Neuronal stem cell (in vitro differentiated cells): Measurements from ENCODE around the gene GIPC2.
"Not testable (repeated sequence)": the region's sequence is repeated elsewhere in the genome, so short reads cannot be mapped to it uniquely, and the experiment has no call there.

Source experiments
- DNase-seq: peaks from one replicate; pipeline ENCODE4 v3.0.0-alpha.2; 2013; ENCODE audit warnings: low spot score
- H2AFZ ChIP-seq: one replicate; pipeline ENCODE4 v1.6.1; 2013; ENCODE audit warnings: mild to moderate bottlenecking, low read length, inconsistent platforms
- H2AK5ac ChIP-seq: 2 replicates; pipeline ENCODE4 v1.6.1; 2013; ENCODE audit warnings: low read depth, mild to moderate bottlenecking, inconsistent platforms, low read length, moderate library complexity, mixed read lengths
- H2BK120ac ChIP-seq: 2 replicates; pipeline ENCODE4 v1.6.1; 2013; ENCODE audit warnings: low read depth, mild to moderate bottlenecking, inconsistent platforms, low read length, moderate library complexity, mixed read lengths
- H2BK12ac ChIP-seq: one replicate; pipeline ENCODE4 v1.6.1; 2013; ENCODE audit warnings: low read length, inconsistent platforms
- H2BK15ac ChIP-seq: 2 replicates; pipeline ENCODE4 v1.6.1; 2013; ENCODE audit warnings: mild to moderate bottlenecking, low read length, inconsistent platforms, mixed read lengths
- H2BK5ac ChIP-seq: one replicate; pipeline ENCODE4 v1.6.1; 2013; ENCODE audit warnings: inconsistent platforms, mild to moderate bottlenecking, low read length, moderate library complexity
- H3K14ac ChIP-seq: one replicate; pipeline ENCODE4 v1.6.1; 2013; ENCODE audit warnings: low read length, inconsistent platforms
- H3K18ac ChIP-seq: 2 replicates; pipeline ENCODE4 v1.6.1; 2013; ENCODE audit warnings: low read length, inconsistent platforms
- H3K23ac ChIP-seq: 2 replicates; pipeline ENCODE4 v1.6.1; 2013; ENCODE audit warnings: low read depth, mild to moderate bottlenecking, mixed read lengths, low read length, inconsistent platforms; ENCODE audit not compliant: poor library complexity
- H3K27ac ChIP-seq: replicated peaks from 3 replicates; pipeline ENCODE4 v1.5.1; 2013; ENCODE audit warnings: low read length, inconsistent platforms
- H3K27me3 ChIP-seq, 3 experiments: 2 replicates each; pipeline ENCODE4 v1.6.1; 2013; ENCODE audit warnings: low read length in 3 of 3, mild to moderate bottlenecking in 2 of 3, inconsistent platforms in 1 of 3, low read depth in 1 of 3, mixed read lengths in 1 of 3, moderate library complexity in 1 of 3; ENCODE audit not compliant: control insufficient read depth in 3 of 3, insufficient read depth in 3 of 3
- H3K36me3 ChIP-seq, 2 donors: replicated peaks in 1 of 2; 2 replicates each; pipeline ENCODE4 v1.6.1; 2013; ENCODE audit warnings: low read length in 2 of 2; ENCODE audit not compliant: control insufficient read depth in 2 of 2, insufficient read depth in 2 of 2
- H3K4ac ChIP-seq: 2 replicates; pipeline ENCODE4 v1.6.1; 2013; ENCODE audit warnings: inconsistent platforms, mild to moderate bottlenecking, low read length, moderate library complexity
- H3K4me1 ChIP-seq, 2 donors: 1 replicate in 1 of 2; 2 replicates in 1 of 2; pipeline ENCODE4 v1.6.1; 2013; ENCODE audit warnings: low read length in 2 of 2, low read depth in 1 of 2; ENCODE audit not compliant: control insufficient read depth in 2 of 2, insufficient read depth in 1 of 2
- H3K4me2 ChIP-seq: one replicate; pipeline ENCODE4 v1.6.1; 2013; ENCODE audit warnings: mild to moderate bottlenecking, low read length, inconsistent platforms; ENCODE audit not compliant: insufficient read depth, poor library complexity, severe bottlenecking
- H3K4me3 ChIP-seq, 2 donors: 2 replicates each; pipeline ENCODE4 v1.5.1; 2013; ENCODE audit warnings: low read length in 2 of 2, mild to moderate bottlenecking in 2 of 2, inconsistent platforms in 1 of 2, moderate library complexity in 1 of 2
- H3K79me1 ChIP-seq: one replicate; pipeline ENCODE4 v1.6.1; 2013; ENCODE audit warnings: low read depth, mild to moderate bottlenecking, inconsistent platforms, low read length, moderate library complexity
- H3K9ac ChIP-seq: one replicate; pipeline ENCODE4 v1.6.1; 2013; ENCODE audit warnings: mild to moderate bottlenecking, low read depth, low read length, inconsistent platforms; ENCODE audit not compliant: poor library complexity
- H3K9me3 ChIP-seq, 2 donors: replicated peaks in 1 of 2; 2 replicates each; pipeline versions ENCODE3 to v1.6.1; 2013; ENCODE audit warnings: low read length in 2 of 2, mild to moderate bottlenecking in 2 of 2, inconsistent platforms in 1 of 2, low read depth in 1 of 2, mixed read lengths in 1 of 2, moderate library complexity in 1 of 2; ENCODE audit not compliant: control insufficient read depth in 2 of 2, insufficient read depth in 1 of 2
- H4K8ac ChIP-seq: one replicate; pipeline ENCODE4 v1.6.1; 2013; ENCODE audit warnings: low read depth, mild to moderate bottlenecking, inconsistent platforms, low read length, moderate library complexity
- H4K91ac ChIP-seq: one replicate; pipeline ENCODE4 v1.6.1; 2013; ENCODE audit warnings: low read length, low read depth, mild to moderate bottlenecking, inconsistent platforms; ENCODE audit not compliant: poor library complexity
- WGBS, 2 donors: extraction: QIAGEN DNeasy Blood & Tissue Kit; methylation state at CpG; one replicate each; pipeline ENCODE4 v1.1.7; 2013; ENCODE audit warnings: missing lambda C conversion rate in 2 of 2, mixed read lengths in 1 of 2; ENCODE audit not compliant: insufficient read length in 2 of 2, insufficient replicate concordance in 1 of 2; ENCODE audit errors: extremely low coverage in 2 of 2; 5-methylcytosine and 5-hydroxymethylcytosine counted together

GIPC2 gene

DNA sequence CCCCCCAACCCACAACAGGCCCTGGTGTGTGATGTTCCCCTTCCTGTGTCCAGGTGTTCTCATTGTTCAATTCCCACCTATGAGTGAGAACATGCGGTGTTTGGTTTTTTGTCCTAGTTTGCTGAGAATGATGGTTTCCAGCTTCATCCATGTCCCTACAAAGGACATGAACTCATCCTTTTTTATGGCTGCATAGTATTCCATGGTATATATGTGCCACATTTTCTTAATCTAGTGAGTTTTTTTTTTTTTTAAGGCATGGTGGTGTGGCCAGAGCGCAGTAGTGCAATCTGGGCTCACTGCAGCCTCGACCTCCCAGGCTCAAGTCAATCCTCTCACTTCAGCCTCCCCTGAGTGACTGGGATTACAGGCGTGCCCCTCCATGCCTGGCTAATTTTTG lies 24.6 kb upstream of the GIPC2 start:
- H3K4me3 ChIP-seq, H3K4ac ChIP-seq, DNase-seq, H3K4me2 ChIP-seq, H3K4me1 ChIP-seq, H3K23ac ChIP-seq, H2BK120ac ChIP-seq, H3K9me3 ChIP-seq, H3K79me1 ChIP-seq, H3K14ac ChIP-seq, H3K27me3 ChIP-seq, H2BK15ac ChIP-seq, H3K18ac ChIP-seq, H4K91ac ChIP-seq, H2AFZ ChIP-seq, H3K9ac ChIP-seq, H2BK5ac ChIP-seq, H2BK12ac ChIP-seq, H3K27ac ChIP-seq, H4K8ac ChIP-seq, H2AK5ac ChIP-seq: not testable (repeated sequence)
- WGBS, 2 donors, result no CpG with 5 or more reads among the region's 4 CpGs
- H3K36me3 ChIP-seq, result peaks cover 0 to 11% of the 10 kb centered on the region in 2 donors

DNA sequence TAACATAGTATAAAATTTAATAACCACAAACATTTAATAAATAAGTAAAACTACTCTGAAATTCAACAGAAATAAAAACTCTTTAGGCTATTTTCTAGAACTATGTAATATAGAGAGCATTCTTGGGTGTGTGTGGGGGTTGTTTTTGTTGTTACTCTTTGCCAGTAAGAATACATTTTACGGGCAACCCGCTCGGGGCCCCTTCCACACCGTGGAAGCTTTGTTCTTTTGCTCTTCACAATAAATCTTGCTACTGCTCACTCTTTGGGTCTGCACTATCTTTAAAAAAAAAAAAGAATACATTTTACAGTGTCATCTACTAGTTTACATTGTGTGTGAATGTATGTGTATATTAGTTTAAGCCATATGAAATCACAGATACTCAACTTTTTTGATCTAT lies 16.0 kb upstream of the GIPC2 start:
- H3K9me3 ChIP-seq, result no peaks in the 10 kb centered on the region
- H2BK120ac ChIP-seq, result no peak overlapping the region
- no peak overlapping the region for H3K4ac ChIP-seq
- H3K14ac ChIP-seq, result no peak overlapping the region
- H2AK5ac ChIP-seq, result no peak overlapping the region
- no peak overlapping the region for H3K4me3 ChIP-seq
- no CpG with 5 or more reads among the region's 4 CpGs for WGBS, 2 donors
- no peak overlapping the region for H3K18ac ChIP-seq
- no peak overlapping the region for H3K23ac ChIP-seq
- H2AFZ ChIP-seq, result no peak overlapping the region
- no peaks in the 10 kb centered on the region for H3K4me1 ChIP-seq
- no peaks in the 10 kb centered on the region for H3K36me3 ChIP-seq
- no peak overlapping the region for H3K27ac ChIP-seq
- H3K27me3 ChIP-seq, result no peaks in the 10 kb centered on the region
- no peak overlapping the region for H4K8ac ChIP-seq
- H3K79me1 ChIP-seq, result no peaks in the 10 kb centered on the region
- no peak overlapping the region for H3K4me2 ChIP-seq
- no peak overlapping the region for H4K91ac ChIP-seq
- H2BK5ac ChIP-seq, result no peak overlapping the region
- DNase-seq, result no peak
- no peak overlapping the region for H3K9ac ChIP-seq
- H2BK15ac ChIP-seq, result no peak overlapping the region
- H2BK12ac ChIP-seq, result no peak overlapping the region

DNA sequence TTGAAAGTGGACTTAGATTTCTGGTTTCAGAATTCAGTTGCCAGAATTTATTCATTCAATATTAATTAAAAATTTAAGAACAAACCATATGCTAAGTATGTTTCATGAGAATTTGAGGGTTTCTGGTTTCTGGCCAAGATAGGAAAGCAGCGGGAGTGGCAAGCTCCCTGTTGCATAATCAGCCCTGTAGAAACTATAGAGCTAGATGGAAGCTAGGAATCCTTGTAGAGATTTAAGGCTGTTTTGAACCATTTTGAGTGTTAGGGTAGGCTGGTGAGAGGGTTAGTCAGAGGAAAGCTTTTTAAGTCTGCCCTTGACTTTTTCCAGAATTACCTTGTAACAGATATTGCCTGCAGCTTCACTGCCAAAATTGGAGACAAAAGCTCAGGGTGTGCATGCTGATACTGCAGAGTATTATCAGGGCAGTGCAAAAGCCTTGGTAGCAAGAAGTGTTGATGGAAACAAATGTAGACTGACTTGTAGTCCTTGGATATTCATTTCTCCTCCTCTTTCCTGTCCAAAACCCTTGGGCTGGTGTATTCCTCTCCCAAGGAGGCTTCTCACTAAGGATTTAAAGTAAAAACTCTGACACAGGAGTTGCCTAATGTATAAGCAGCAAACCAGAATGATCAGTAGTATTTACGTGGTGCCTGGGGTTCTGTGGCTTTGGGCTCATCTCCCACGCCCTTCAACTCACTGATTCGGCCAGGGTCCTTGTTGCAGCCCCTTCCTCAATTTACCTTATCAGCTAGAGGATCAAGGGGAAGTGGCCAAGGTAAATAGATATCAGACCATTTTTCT lies 12.6 kb upstream of the GIPC2 start:
- Histone ChIP-seq H2AFZ (no peak overlapping the region), H3K14ac (no peak overlapping the region), H3K18ac (no peak overlapping the region), H4K91ac (no peak overlapping the region), H3K27me3 (no peaks in the 10 kb centered on the region), H4K8ac (no peak overlapping the region), H3K36me3 (no peaks in the 10 kb centered on the region), H3K23ac (no peak overlapping the region), H3K4me2 (no peak overlapping the region), H2BK5ac (no peak overlapping the region), H3K4ac (no peak overlapping the region), H3K4me3 (no peak overlapping the region), H3K79me1 (no peaks in the 10 kb centered on the region), H3K4me1 (no peaks in the 10 kb centered on the region), H2AK5ac (no peak overlapping the region), H3K9me3 (no peaks in the 10 kb centered on the region), H2BK12ac (no peak overlapping the region), H2BK120ac (no peak overlapping the region), H2BK15ac (no peak overlapping the region), H3K27ac (no peak overlapping the region), H3K9ac (no peak overlapping the region)
- no CpG with 5 or more reads among the region's 4 CpGs for WGBS, 2 donors
- no peak for DNase-seq

DNA sequence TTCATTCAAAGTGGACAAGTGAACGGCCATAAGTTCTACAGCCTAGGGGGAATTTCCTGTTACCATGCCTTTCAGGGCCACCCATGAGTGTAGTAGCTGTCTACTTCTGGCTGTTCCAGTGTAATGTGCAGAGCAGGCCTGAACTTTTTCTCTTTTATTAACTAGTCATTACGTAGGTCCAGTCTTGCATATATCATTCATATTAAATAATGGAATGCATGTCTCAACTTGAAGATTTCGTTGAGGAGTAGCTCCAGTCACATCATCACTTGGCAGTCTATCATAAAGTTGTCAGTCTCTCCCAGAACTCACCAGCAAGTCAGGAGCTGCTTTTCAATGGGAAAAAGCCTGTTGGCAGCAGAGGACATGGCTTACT lies 12.0 kb upstream of the GIPC2 start:
- no peak overlapping the region for H2BK120ac ChIP-seq
- H2BK12ac ChIP-seq, result no peak overlapping the region
- WGBS, 2 donors, result no CpG with 5 or more reads among the region's 3 CpGs
- H3K4ac ChIP-seq, result no peak overlapping the region
- no peak overlapping the region for H2BK5ac ChIP-seq
- H4K8ac ChIP-seq, result no peak overlapping the region
- no peak overlapping the region for H3K4me2 ChIP-seq
- H3K36me3 ChIP-seq, result no peaks in the 10 kb centered on the region
- no peak overlapping the region for H2AFZ ChIP-seq
- no peak overlapping the region for H3K23ac ChIP-seq
- H3K4me3 ChIP-seq, result no peak overlapping the region
- H3K9me3 ChIP-seq, result no peaks in the 10 kb centered on the region
- DNase-seq, result no peak
- no peaks in the 10 kb centered on the region for H3K79me1 ChIP-seq
- H3K27ac ChIP-seq, result no peak overlapping the region
- H4K91ac ChIP-seq, result no peak overlapping the region
- no peak overlapping the region for H3K9ac ChIP-seq
- H3K27me3 ChIP-seq, result no peaks in the 10 kb centered on the region
- no peak overlapping the region for H3K18ac ChIP-seq
- no peak overlapping the region for H2AK5ac ChIP-seq
- H2BK15ac ChIP-seq, result no peak overlapping the region
- H3K14ac ChIP-seq, result no peak overlapping the region
- no peaks in the 10 kb centered on the region for H3K4me1 ChIP-seq
